ENCODE measurements around the gene DTX3. TPM values are rescaled to one million over a fixed set of nuclear protein-coding genes. Genes with fewer than 3 reads are reported as not detected.
A peak's percentile ranks its signal among the peaks of the same experiment; 100 is the strongest.

The DTX3 gene
- total and polyA plus RNA-seq, 7 experiments from 2014 or later, result 5.3 to 42.5 (median 25.5) TPM

DNA sequence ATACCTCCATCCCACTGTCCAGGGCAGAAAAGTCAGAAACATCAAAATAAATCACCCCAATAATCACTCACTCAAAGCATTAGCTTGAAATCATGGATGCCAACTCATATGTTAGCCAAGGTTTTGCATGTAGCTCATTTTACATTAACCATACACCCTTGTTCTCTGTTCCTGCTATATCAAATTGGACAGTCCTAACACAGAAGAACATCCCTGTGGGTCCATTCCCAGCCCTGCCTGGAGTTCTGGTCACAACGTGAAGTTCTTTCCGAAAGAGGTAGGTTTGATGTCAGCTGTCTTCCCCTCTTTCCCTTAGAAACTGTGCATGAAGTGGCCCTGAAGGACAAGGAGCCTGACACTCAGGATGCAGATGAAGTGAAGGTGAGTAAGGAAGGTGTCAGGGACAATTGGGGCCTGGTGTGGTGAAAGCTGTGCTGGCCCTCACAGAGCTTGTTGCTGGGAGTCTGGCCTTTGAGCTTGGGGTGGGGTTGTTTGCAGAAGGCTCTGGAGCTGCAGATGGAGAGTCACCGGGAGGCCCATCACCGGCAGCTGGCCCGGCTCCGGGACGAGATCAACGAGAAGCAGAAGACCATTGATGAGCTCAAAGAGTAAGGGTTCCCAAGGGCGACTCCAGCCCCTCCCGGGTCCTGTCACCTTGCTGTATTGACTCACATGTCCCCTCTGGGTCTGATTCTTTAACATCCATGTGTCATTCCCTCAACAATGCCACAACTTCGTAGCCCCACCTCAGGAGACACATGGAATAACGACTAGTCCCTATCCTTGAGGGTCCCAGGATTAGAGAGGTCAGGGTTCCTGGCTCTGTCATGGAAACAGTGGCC, 28.6 kb upstream of the DTX3 start:
- Histone ChIP-seq H3K9me3 (ENCODE audit: control insufficient read depth in 2 of 3, low read length in 3 of 3) (no peaks in the 10 kb centered on the region), H3K4me1 (ENCODE audit: control insufficient read depth in 2 of 2, insufficient read depth in 2 of 2, low read length in 2 of 2) (no peaks in the 10 kb centered on the region), H3K4me3 (ENCODE audit: low read length) (no peak overlapping the region), H3K36me3 (ENCODE audit: control insufficient read depth in 2 of 3, insufficient read depth in 3 of 3, low read length in 3 of 3) (no peaks in the 10 kb centered on the region), H3K27me3 (ENCODE audit: control insufficient read depth in 2 of 2, insufficient read depth in 2 of 2, low read length in 2 of 2) (no peaks in the 10 kb centered on the region), H3K27ac (ENCODE audit: low read depth, low read length) (no peak overlapping the region)
- intact Hi-C loops (cut with micrococcal nuclease), result no loop called here
- ChIA-PET POLR2A (no interaction called here), CTCF (interaction anchor here (0.6 to 2.7 kb wide), 4 partner anchors 8 to 363 kb away, joined by 3 to 13 read pairs (median 4); no protein-coding TSS in a partner anchor)
- Mint-ChIP-seq H3K4me3 (no peak overlapping the region), H3K27ac (peak overlapping the region in 1 of 9 donors; percentile 6), H3K4me1 (no peaks in the 10 kb centered on the region), H3K27me3 (no peaks in the 10 kb centered on the region), H3K9me3 (peaks cover 0 to 4% (median 0%) of the 10 kb centered on the region in 11 donors), H3K36me3 (peaks cover 0 to 15% (median 0%) of the 10 kb centered on the region in 5 donors)
- ATAC-seq (no peak), DNase-seq (no peak)

DNA sequence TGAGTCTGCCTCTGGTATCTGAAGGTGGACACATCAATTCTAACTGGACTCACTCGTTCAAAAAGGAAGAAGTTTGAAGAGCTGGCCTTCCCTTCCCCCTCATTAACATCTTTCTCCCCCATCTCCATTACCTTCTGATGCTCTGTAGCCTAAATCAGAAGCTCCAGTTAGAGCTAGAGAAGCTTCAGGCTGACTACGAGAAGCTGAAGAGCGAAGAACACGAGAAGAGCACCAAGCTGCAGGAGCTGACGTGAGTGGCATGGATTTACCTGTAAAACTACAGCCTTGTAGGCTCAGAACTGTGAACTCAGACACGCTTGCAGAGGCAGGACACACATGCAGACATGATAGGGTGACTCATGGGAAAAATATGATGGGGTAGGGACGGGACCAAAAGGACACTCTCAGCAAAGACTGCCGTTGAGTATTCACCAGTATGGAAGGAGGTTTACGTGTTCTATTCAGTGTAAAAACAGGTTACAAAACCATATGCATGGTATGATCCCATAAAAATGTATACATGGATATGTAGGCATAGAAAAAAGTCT, 27.9 kb upstream of the DTX3 start:
- no peak for ATAC-seq
- H3K9me3 Mint-ChIP-seq, result peaks cover 0 to 4% (median 0%) of the 10 kb centered on the region in 11 donors
- no peaks in the 10 kb centered on the region for H3K4me1 ChIP-seq (ENCODE audit: control insufficient read depth in 2 of 2, insufficient read depth in 2 of 2, low read length in 2 of 2)
- no peak for DNase-seq
- intact Hi-C loops (cut with micrococcal nuclease), result no loop called here
- peak overlapping the region in 1 of 9 donors; percentile 6 for H3K27ac Mint-ChIP-seq
- ChIA-PET CTCF (interaction anchor here (1.0 kb wide), 1 partner anchor 12 kb away, joined by 4 read pairs; no protein-coding TSS in a partner anchor), POLR2A (no interaction called here)
- no peaks in the 10 kb centered on the region for H3K9me3 ChIP-seq (ENCODE audit: control insufficient read depth in 2 of 3, low read length in 3 of 3)
- H3K4me3 ChIP-seq (ENCODE audit: low read length), result no peak overlapping the region
- no peaks in the 10 kb centered on the region for H3K27me3 Mint-ChIP-seq
- no peak overlapping the region for H3K27ac ChIP-seq (ENCODE audit: low read depth, low read length)
- H3K4me3 Mint-ChIP-seq, result no peak overlapping the region
- H3K36me3 ChIP-seq (ENCODE audit: control insufficient read depth in 2 of 3, insufficient read depth in 3 of 3, low read length in 3 of 3), result no peaks in the 10 kb centered on the region
- no peaks in the 10 kb centered on the region for H3K27me3 ChIP-seq (ENCODE audit: control insufficient read depth in 2 of 2, insufficient read depth in 2 of 2, low read length in 2 of 2)
- H3K36me3 Mint-ChIP-seq, result peaks cover 0 to 12% (median 0%) of the 10 kb centered on the region in 5 donors
- no peaks in the 10 kb centered on the region for H3K4me1 Mint-ChIP-seq

DNA sequence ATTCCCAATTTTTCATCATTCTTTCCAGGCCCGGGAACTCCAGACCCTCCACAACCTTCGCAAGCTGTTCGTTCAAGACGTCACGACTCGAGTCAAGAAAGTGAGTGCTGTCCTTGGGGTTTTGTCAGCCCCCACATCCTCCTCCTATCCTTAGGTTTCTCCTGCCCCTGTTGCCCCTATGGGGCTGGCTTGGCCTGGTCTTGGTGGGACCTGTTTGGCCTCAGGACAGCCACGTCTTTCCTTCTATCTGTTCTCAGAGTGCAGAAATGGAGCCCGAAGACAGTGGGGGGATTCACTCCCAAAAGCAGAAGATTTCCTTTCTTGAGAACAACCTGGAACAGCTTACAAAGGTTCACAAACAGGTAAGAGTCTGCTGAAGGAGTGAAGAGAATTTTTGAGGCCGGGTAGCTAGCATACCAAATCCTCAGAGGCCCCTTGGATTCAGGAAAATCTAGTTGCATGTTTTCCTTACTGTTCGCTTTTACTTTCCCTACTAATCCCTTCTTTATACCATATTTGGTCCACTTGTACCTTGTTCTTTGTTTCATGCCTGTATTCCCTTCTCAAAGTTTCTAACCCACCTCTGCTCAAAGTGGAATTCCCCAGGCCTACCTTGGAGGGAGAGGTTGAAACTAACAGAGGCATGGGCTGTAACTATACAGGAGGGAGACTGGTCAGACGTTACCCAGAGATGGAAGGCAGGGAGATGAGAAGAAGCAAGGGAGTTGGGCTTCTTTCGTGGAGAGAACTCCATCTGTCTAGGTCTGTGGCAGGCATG, 26.5 kb upstream of the DTX3 start:
- H3K27me3 ChIP-seq (ENCODE audit: control insufficient read depth in 2 of 2, insufficient read depth in 2 of 2, low read length in 2 of 2), result no peaks in the 10 kb centered on the region
- H3K4me3 Mint-ChIP-seq, result no peak overlapping the region
- H3K4me3 ChIP-seq (ENCODE audit: low read length), result no peak overlapping the region
- DNase-seq, result no peak
- no peaks in the 10 kb centered on the region for H3K36me3 ChIP-seq (ENCODE audit: control insufficient read depth in 2 of 3, insufficient read depth in 3 of 3, low read length in 3 of 3)
- no peak for ATAC-seq
- H3K36me3 Mint-ChIP-seq, result peaks cover 0 to 5% (median 0%) of the 10 kb centered on the region in 5 donors
- peaks cover under 1 to 2% (median 2%) of the 10 kb centered on the region in 7 donors for H3K4me1 Mint-ChIP-seq
- intact Hi-C loops (cut with micrococcal nuclease), result no loop called here
- H3K27ac Mint-ChIP-seq, result peak overlapping the region in 1 of 9 donors; percentile 16
- H3K9me3 Mint-ChIP-seq, result peaks cover 0 to 1% (median 0%) of the 10 kb centered on the region in 11 donors
- H3K27ac ChIP-seq (ENCODE audit: low read depth, low read length), result no peak overlapping the region
- H3K27me3 Mint-ChIP-seq, result peaks cover 0 to 3% (median 2%) of the 10 kb centered on the region in 5 donors
- POLR2A ChIA-PET, result no interaction called here
- H3K9me3 ChIP-seq (ENCODE audit: control insufficient read depth in 2 of 3, low read length in 3 of 3), result no peaks in the 10 kb centered on the region
- CTCF ChIA-PET, result no interaction called here
- H3K4me1 ChIP-seq (ENCODE audit: control insufficient read depth in 2 of 2, insufficient read depth in 2 of 2, low read length in 2 of 2), result no peaks in the 10 kb centered on the region

GRCh38 chr12:57579011-57579410, 25.6 kb upstream of the DTX3 start:
- Mint-ChIP-seq H3K27ac (no peak overlapping the region), H3K36me3 (peaks cover 0 to 5% (median 0%) of the 10 kb centered on the region in 5 donors)
- intact Hi-C loops (cut with micrococcal nuclease), result no loop called here

GRCh38 chr12:57579677-57580465, 24.8 kb upstream of the DTX3 start:
- H3K27me3 ChIP-seq (ENCODE audit: control insufficient read depth in 2 of 2, insufficient read depth in 2 of 2, low read length in 2 of 2), result no peaks in the 10 kb centered on the region
- no peaks in the 10 kb centered on the region for H3K36me3 ChIP-seq (ENCODE audit: control insufficient read depth in 2 of 3, insufficient read depth in 3 of 3, low read length in 3 of 3)
- Mint-ChIP-seq H3K36me3 (peaks cover 0 to 5% (median 0%) of the 10 kb centered on the region in 5 donors), H3K27ac (peak overlapping the region in 2 of 9 donors; percentile 23 to 78), H3K27me3 (peaks cover 0 to 9% (median 9%) of the 10 kb centered on the region in 5 donors), H3K4me3 (no peak overlapping the region), H3K9me3 (peaks cover 0 to 1% (median 0%) of the 10 kb centered on the region in 11 donors), H3K4me1 (peaks cover 5 to 15% (median 6%) of the 10 kb centered on the region in 7 donors)
- no peak overlapping the region for H3K27ac ChIP-seq (ENCODE audit: low read depth, low read length)
- ATAC-seq (no peak), DNase-seq (no peak)
- POLR2A ChIA-PET, result interaction anchor here (0.7 to 1.9 kb wide), 3 partner anchors 10 to 14 kb away, joined by 4 to 6 read pairs (median 4); no protein-coding TSS in a partner anchor
- intact Hi-C loops (cut with micrococcal nuclease), result no loop called here
- CTCF ChIA-PET, result interaction anchor here (1.3 to 7.6 kb wide), 4 partner anchors 33 to 117 kb away, joined by 3 to 72 read pairs (median 4); no protein-coding TSS in a partner anchor
- no peak overlapping the region for H3K4me3 ChIP-seq (ENCODE audit: low read length)
- no peaks in the 10 kb centered on the region for H3K9me3 ChIP-seq (ENCODE audit: control insufficient read depth in 2 of 3, low read length in 3 of 3)
- H3K4me1 ChIP-seq (ENCODE audit: control insufficient read depth in 2 of 2, insufficient read depth in 2 of 2, low read length in 2 of 2), result no peaks in the 10 kb centered on the region

More at GRCh38 chr12:57579011-57579410, 25.6 kb upstream of the DTX3 start:
- DNase-seq, result no peak
- Mint-ChIP-seq H3K27me3 (peaks cover 0 to 9% (median 5%) of the 10 kb centered on the region in 5 donors), H3K4me1 (peaks cover 5 to 10% (median 6%) of the 10 kb centered on the region in 7 donors), H3K4me3 (no peak overlapping the region), H3K9me3 (peaks cover 0 to 1% (median 0%) of the 10 kb centered on the region in 11 donors)
- no peak overlapping the region for H3K4me3 ChIP-seq (ENCODE audit: low read length)
- no peak for ATAC-seq
- no peaks in the 10 kb centered on the region for H3K27me3 ChIP-seq (ENCODE audit: control insufficient read depth in 2 of 2, insufficient read depth in 2 of 2, low read length in 2 of 2)
- H3K9me3 ChIP-seq (ENCODE audit: control insufficient read depth in 2 of 3, low read length in 3 of 3), result no peaks in the 10 kb centered on the region
- no peak overlapping the region for H3K27ac ChIP-seq (ENCODE audit: low read depth, low read length)
- ChIA-PET POLR2A (no interaction called here), CTCF (no interaction called here)
- H3K36me3 ChIP-seq (ENCODE audit: control insufficient read depth in 2 of 3, insufficient read depth in 3 of 3, low read length in 3 of 3), result no peaks in the 10 kb centered on the region
- H3K4me1 ChIP-seq (ENCODE audit: control insufficient read depth in 2 of 2, insufficient read depth in 2 of 2, low read length in 2 of 2), result no peaks in the 10 kb centered on the region

DNA sequence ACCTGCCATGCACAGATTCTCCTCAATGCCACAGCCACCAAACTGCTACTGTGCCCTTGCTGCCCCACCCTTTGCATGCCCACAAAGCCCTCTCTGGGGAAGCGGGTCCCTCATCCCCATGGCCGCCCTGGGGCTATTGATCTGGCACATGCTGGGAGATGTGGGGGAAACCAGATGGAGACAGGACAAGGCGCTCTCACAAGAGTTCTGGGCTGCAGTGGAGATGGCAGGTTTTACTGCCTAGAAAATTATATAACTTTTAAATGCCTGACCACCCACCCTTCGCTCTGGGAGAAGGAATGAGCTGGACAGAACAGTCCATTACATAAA, 24.2 kb upstream of the DTX3 start:
- intact Hi-C loops (cut with micrococcal nuclease), result no loop called here
- H3K4me1 Mint-ChIP-seq, result peaks cover 5 to 15% (median 6%) of the 10 kb centered on the region in 7 donors

More for the DNA sequence above, 24.2 kb upstream of the DTX3 start:
- Mint-ChIP-seq H3K27me3 (peaks cover 0 to 14% (median 14%) of the 10 kb centered on the region in 5 donors), H3K4me3 (no peak overlapping the region), H3K9me3 (peaks cover 0 to 1% (median 0%) of the 10 kb centered on the region in 11 donors), H3K36me3 (peaks cover 0 to 5% (median 0%) of the 10 kb centered on the region in 5 donors), H3K27ac (no peak overlapping the region)
- Histone ChIP-seq H3K27me3 (ENCODE audit: control insufficient read depth in 2 of 2, insufficient read depth in 2 of 2, low read length in 2 of 2) (no peaks in the 10 kb centered on the region), H3K4me3 (ENCODE audit: low read length) (no peak overlapping the region), H3K9me3 (ENCODE audit: control insufficient read depth in 2 of 3, low read length in 3 of 3) (no peaks in the 10 kb centered on the region), H3K36me3 (ENCODE audit: control insufficient read depth in 2 of 3, insufficient read depth in 3 of 3, low read length in 3 of 3) (no peaks in the 10 kb centered on the region), H3K4me1 (ENCODE audit: control insufficient read depth in 2 of 2, insufficient read depth in 2 of 2, low read length in 2 of 2) (no peaks in the 10 kb centered on the region), H3K27ac (ENCODE audit: low read depth, low read length) (no peak overlapping the region)
- CTCF ChIA-PET, result interaction anchor here (1.3 to 7.6 kb wide), 4 partner anchors 32 to 117 kb away, joined by 3 to 72 read pairs (median 4); no protein-coding TSS in a partner anchor
- POLR2A ChIA-PET, result interaction anchor here (1.1 to 1.9 kb wide), 2 partner anchors 11 to 41 kb away, joined by 4 to 6 read pairs; no protein-coding TSS in a partner anchor
- DNase-seq, result no peak
- no peak for ATAC-seq

All from naive thymus-derived CD4-positive, alpha-beta T cell (primary cell).